GM10248 (cell line): ENCODE measurements around the gene ZDHHC11.
"Not testable (repeated sequence)": the region's sequence is repeated elsewhere in the genome, so short reads cannot be mapped to it uniquely, and the experiment has no call there.

Experiments used
- CTCF ChIA-PET: fragments of 300-600 bp; sonication (Branson Sonifier 250); formaldehyde crosslinking; extraction: SDS; loops from one replicate; lab custom pipeline; 2021; ENCODE audit warnings: antibody characterized with exemption; lab: Yijun Ruan, JAX
- POLR2A ChIA-PET: fragments of 350-650 bp; sonication (Branson Sonifier 250); formaldehyde crosslinking; extraction: SDS; loops from one replicate; lab custom pipeline; 2020; ENCODE audit warnings: antibody characterized with exemption; lab: Yijun Ruan, JAX
- DNase-seq: peaks from one replicate; pipeline ENCODE4 v3.0.0; 2012; ENCODE audit errors: extremely low spot score

The ZDHHC11 gene

GRCh38 chr5:845676-846601, 4.8 kb downstream of the ZDHHC11 start:
- DNase-seq, CTCF ChIA-PET, POLR2A ChIA-PET: not testable (repeated sequence)

- CTCF ChIA-PET, POLR2A ChIA-PET, DNase-seq: not testable (repeated sequence)
Observed at GRCh38 chr5:845031-845675, 5.6 kb downstream of the ZDHHC11 start.

GRCh38 chr5:844426-844825, 6.4 kb downstream of the ZDHHC11 start:
- CTCF ChIA-PET, DNase-seq, POLR2A ChIA-PET: not testable (repeated sequence)

GRCh38 chr5:843926-844325, 6.9 kb downstream of the ZDHHC11 start:
- CTCF ChIA-PET, POLR2A ChIA-PET, DNase-seq: not testable (repeated sequence)

GRCh38 chr5:843371-843770, 7.4 kb downstream of the ZDHHC11 start:
- POLR2A ChIA-PET: not testable (repeated sequence)

GRCh38 chr5:842402-843221, 8.2 kb downstream of the ZDHHC11 start:
- DNase-seq, CTCF ChIA-PET, POLR2A ChIA-PET: not testable (repeated sequence)

More at GRCh38 chr5:843371-843770, 7.4 kb downstream of the ZDHHC11 start:
- CTCF ChIA-PET, DNase-seq: not testable (repeated sequence)

GRCh38 chr5:841531-842401, 9.0 kb downstream of the ZDHHC11 start:
- DNase-seq, CTCF ChIA-PET, POLR2A ChIA-PET: not testable (repeated sequence)

GRCh38 chr5:840974-841435, 9.8 kb downstream of the ZDHHC11 start:
- DNase-seq, CTCF ChIA-PET, POLR2A ChIA-PET: not testable (repeated sequence)

GRCh38 chr5:840118-840973, 10.4 kb downstream of the ZDHHC11 start:
- POLR2A ChIA-PET, DNase-seq, CTCF ChIA-PET: not testable (repeated sequence)

GRCh38 chr5:838431-838851, 12.3 kb downstream of the ZDHHC11 start:
- CTCF ChIA-PET, DNase-seq, POLR2A ChIA-PET: not testable (repeated sequence)

GRCh38 chr5:837621-838121, 13.1 kb downstream of the ZDHHC11 start:
- CTCF ChIA-PET, POLR2A ChIA-PET, DNase-seq: not testable (repeated sequence)

- POLR2A ChIA-PET, CTCF ChIA-PET: not testable (repeated sequence)
Observed at GRCh38 chr5:835933-836612, 14.7 kb downstream of the ZDHHC11 start.

GRCh38 chr5:834013-834412, 16.8 kb downstream of the ZDHHC11 start:
- POLR2A ChIA-PET: not testable (repeated sequence)

More at GRCh38 chr5:835933-836612, 14.7 kb downstream of the ZDHHC11 start:
- DNase-seq: not testable (repeated sequence)

GRCh38 chr5:828194-828593, 22.6 kb downstream of the ZDHHC11 start:
- CTCF ChIA-PET, POLR2A ChIA-PET, DNase-seq: not testable (repeated sequence)

More at GRCh38 chr5:834013-834412, 16.8 kb downstream of the ZDHHC11 start:
- CTCF ChIA-PET, DNase-seq: not testable (repeated sequence)

- CTCF ChIA-PET, POLR2A ChIA-PET, DNase-seq: not testable (repeated sequence)
Observed at GRCh38 chr5:825544-825943, 25.2 kb downstream of the ZDHHC11 start.
